Sigmoid colon (tissue), 7 donors: ENCODE data around the gene EIF4ENIF1. TPM values are rescaled to one million over a fixed set of nuclear protein-coding genes. Genes with fewer than 3 reads are reported as not detected.

Source experiments
- DNase-seq: peaks from one replicate; pipeline ENCODE4 v3.0.0-alpha.2; 2019
- H3K27ac ChIP-seq, 4 donors: fragments of 200-600 bp; sonication (generic); one replicate each; pipeline ENCODE4 v1.5.1; 2016 to 2019; ENCODE audit warnings: mild to moderate bottlenecking in 1 of 4
- H3K27me3 ChIP-seq, 3 donors: fragments of 200-600 bp; sonication (generic); one replicate each; pipeline ENCODE4 v1.5.1; 2019; ENCODE audit warnings: mild to moderate bottlenecking in 1 of 3
- H3K36me3 ChIP-seq, 4 donors: fragments of 200-600 bp; sonication (generic); one replicate each; pipeline ENCODE4 v1.5.1; 2016 to 2019
- H3K4me1 ChIP-seq, 4 donors: fragments of 200-600 bp; sonication (generic); one replicate each; pipeline ENCODE4 v1.5.1; 2017 to 2019
- H3K4me3 ChIP-seq, 4 donors: fragments of 200-600 bp; sonication (generic); one replicate each; pipeline ENCODE4 v1.5.1; 2017 to 2019; ENCODE audit warnings: mild to moderate bottlenecking in 2 of 4, moderate library complexity in 1 of 4
- H3K9me3 ChIP-seq, 4 donors: fragments of 200-600 bp in 3 of 4; sonication (generic) in 3 of 4; one replicate each; pipeline versions ENCODE4 v1.5.1 to v1.6.1; 2013 to 2019
- CTCF ChIP-seq, 4 experiments: fragments of 450-650 bp in 3 of 4; fragments of 200-600 bp in 1 of 4; IDR thresholded peaks; one replicate each; pipeline ENCODE4 v1.5.1; 2016 to 2019; ENCODE audit warnings: antibody characterized with exemption in 4 of 4, mild to moderate bottlenecking in 3 of 4, moderate library complexity in 2 of 4
- EP300 ChIP-seq, 4 donors: sonication (generic); formaldehyde crosslinking; IDR thresholded peaks; one replicate each; pipeline ENCODE4 v1.6.1; 2017; ENCODE audit warnings: antibody characterized with exemption in 4 of 4
- POLR2A ChIP-seq, 2 donors: fragments of 450-650 bp; IDR thresholded peaks; one replicate each; pipeline ENCODE4 v1.6.1; 2016; ENCODE audit warnings: antibody characterized with exemption in 2 of 2, mild to moderate bottlenecking in 2 of 2, moderate library complexity in 2 of 2
- POLR2AphosphoS5 ChIP-seq, 4 donors: sonication (generic); formaldehyde crosslinking; IDR thresholded peaks; one replicate each; pipeline ENCODE4 v1.6.1; 2017; ENCODE audit warnings: antibody characterized with exemption in 4 of 4
- WGBS, 2 donors: extraction: QIAGEN DNeasy Blood & Tissue Kit; methylation state at CpG; one replicate each; pipeline ENCODE4 v1.1.7; 2013; 5-methylcytosine and 5-hydroxymethylcytosine counted together
- intact Hi-C: fragments of 100-400 bp; cut with DNase I; formaldehyde crosslinking; loops from one replicate; pipeline ENCODE4 v1.15.1; 2023
- polyA plus RNA-seq, 3 donors: library from polyadenylated mRNA; stranded (reverse); fragments of 200-250 nt; gene quantifications; one replicate each; pipeline ENCODE4 v1.2.3, GENCODE V29; 2013
- total RNA-seq, 4 donors: library from RNA; depleted of rRNA; stranded (reverse); fragments of >200 nt; gene quantifications; one replicate each; pipeline ENCODE4 v1.1.0, GENCODE V29; 2016
- donor health status: healthy with polysubstance abuse.
- donor health status: Bipolar disorder and iron deficiency.
- donor health status: healthy.

Gene EIF4ENIF1
- total RNA-seq (10 to 100 TPM; 16.6 to 23.8 (median 22.2) TPM), polyA plus RNA-seq (10 to 100 TPM in 2 of 3 donors, 1 to 10 TPM in 1; 5.5 to 13.5 (median 12.0) TPM)

GRCh38 chr22:31489632-31490495 lies at the start of gene EIF4ENIF1:
Gene EIF4ENIF1, minus strand, starts transcription at chr22:31489842. Its CDS starts 1,124 bp downstream, at chr22:31488718.
- TF ChIP-seq POLR2A (IDR thresholded peaks at IDR 0.05) (peak in 1 of 2 donors; percentile 12), CTCF (IDR thresholded peaks at IDR 0.05) (no peak), EP300 (IDR thresholded peaks at IDR 0.05) (no peak), POLR2AphosphoS5 (IDR thresholded peaks at IDR 0.05) (peak; percentile 32 to 83 (median 69))
- Histone ChIP-seq H3K9me3 (no peaks in the 10 kb centered on the region), H3K27me3 (no peaks in the 10 kb centered on the region), H3K36me3 (peaks cover 0 to 22% (median 4%) of the 10 kb centered on the region in 4 donors), H3K4me3 (peak within 1 kb of the TSS; percentile 64 to 83 (median 80)), H3K4me1 (peaks cover 0 to 30% (median 25%) of the 10 kb centered on the region in 4 donors), H3K27ac (peak within 1 kb of the TSS; percentile 91 to 97 (median 94))
- intact Hi-C loops: loop anchor here (10.0 kb wide), 2 partner anchors 55 to 985 kb away; partner anchors contain the start of gene FBXO7
- DNase-seq: peak; percentile 92
- 1% methylated on average over 100 of the region's 100 CpGs for WGBS, 2 donors

- no peaks in the 10 kb centered on the region for H3K9me3 ChIP-seq
- H3K27me3 ChIP-seq: no peaks in the 10 kb centered on the region
- intact Hi-C loops: no loop called here
- no peaks in the 10 kb centered on the region for H3K4me1 ChIP-seq
- H3K36me3 ChIP-seq: no peaks in the 10 kb centered on the region
- DNase-seq: no peak
- WGBS, 2 donors: 89 to 93% methylated on average over 5 of the region's 5 CpGs
- H3K27ac ChIP-seq: no peak overlapping the region
- TF ChIP-seq EP300 (IDR thresholded peaks at IDR 0.05) (no peak), POLR2AphosphoS5 (IDR thresholded peaks at IDR 0.05) (no peak), CTCF (IDR thresholded peaks at IDR 0.05) (no peak), POLR2A (IDR thresholded peaks at IDR 0.05) (no peak)
- H3K4me3 ChIP-seq: no peak overlapping the region
Measured at GRCh38 chr22:31538815-31539214, 49.2 kb upstream of the EIF4ENIF1 start.

GRCh38 chr22:31537019-31537535 lies 47.4 kb upstream of the EIF4ENIF1 start:
- H3K27ac ChIP-seq: no peak overlapping the region
- H3K9me3 ChIP-seq: no peaks in the 10 kb centered on the region
- WGBS, 2 donors: 66 to 73% methylated on average over 8 of the region's 8 CpGs
- H3K4me3 ChIP-seq: no peak overlapping the region
- peak; percentile 1 for DNase-seq
- H3K4me1 ChIP-seq: peaks cover 0 to 10% (median 9%) of the 10 kb centered on the region in 4 donors
- TF ChIP-seq POLR2A (IDR thresholded peaks at IDR 0.05) (no peak), EP300 (IDR thresholded peaks at IDR 0.05) (no peak), POLR2AphosphoS5 (IDR thresholded peaks at IDR 0.05) (no peak), CTCF (IDR thresholded peaks at IDR 0.05) (no peak)
- intact Hi-C loops: no loop called here
- no peaks in the 10 kb centered on the region for H3K36me3 ChIP-seq
- H3K27me3 ChIP-seq: no peaks in the 10 kb centered on the region

GRCh38 chr22:31533374-31533773 lies 43.7 kb upstream of the EIF4ENIF1 start:
- DNase-seq: no peak
- H3K36me3 ChIP-seq: no peaks in the 10 kb centered on the region

More at GRCh38 chr22:31533374-31533773, 43.7 kb upstream of the EIF4ENIF1 start:
- 85 to 92% methylated on average over 5 of the region's 5 CpGs for WGBS, 2 donors
- Histone ChIP-seq H3K4me3 (no peak overlapping the region), H3K4me1 (peaks cover 0 to 31% (median 30%) of the 10 kb centered on the region in 4 donors), H3K27ac (peak overlapping the region in 2 of 4 donors; percentile 78 to 81), H3K9me3 (no peaks in the 10 kb centered on the region), H3K27me3 (no peaks in the 10 kb centered on the region)
- TF ChIP-seq CTCF (IDR thresholded peaks at IDR 0.05) (no peak), EP300 (IDR thresholded peaks at IDR 0.05) (no peak), POLR2AphosphoS5 (IDR thresholded peaks at IDR 0.05) (no peak), POLR2A (IDR thresholded peaks at IDR 0.05) (no peak)
- intact Hi-C loops: no loop called here
